ENCODE results near the gene ZNF496. TPM values are rescaled to one million over a fixed set of nuclear protein-coding genes. Genes with fewer than 3 reads are reported as not detected.

ZNF496 gene
- total RNA-seq, 1 experiment from 2014 or later, result 36.4 TPM

DNA sequence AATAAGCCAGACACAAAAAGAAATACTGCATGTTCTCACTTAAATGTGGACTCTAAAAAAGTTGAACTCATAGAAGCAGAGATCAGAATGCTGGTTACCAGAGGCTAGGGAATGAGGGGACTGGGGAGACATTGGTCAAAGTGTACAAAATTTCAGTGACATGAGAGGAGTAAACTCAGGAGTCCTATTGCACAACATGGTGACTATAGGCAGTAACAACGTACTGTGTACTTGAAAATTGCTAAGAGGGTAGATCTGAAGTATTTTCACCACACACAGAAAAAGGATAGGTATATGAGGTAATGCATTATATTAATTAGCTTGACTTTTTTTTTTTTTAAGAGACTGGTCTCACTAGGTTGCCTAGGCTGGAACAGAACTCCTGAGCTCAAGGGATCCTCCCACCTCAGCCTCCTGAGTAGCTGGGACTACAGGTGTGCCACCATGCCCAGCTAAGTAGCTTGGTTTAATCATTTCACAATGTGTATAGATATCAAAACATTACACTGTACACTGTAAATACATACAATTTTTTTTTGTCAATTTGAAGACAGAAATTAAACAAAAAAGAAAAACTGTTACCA lies 7.4 kb downstream of the ZNF496 start:
- TF ChIP-seq, protein P1, sequence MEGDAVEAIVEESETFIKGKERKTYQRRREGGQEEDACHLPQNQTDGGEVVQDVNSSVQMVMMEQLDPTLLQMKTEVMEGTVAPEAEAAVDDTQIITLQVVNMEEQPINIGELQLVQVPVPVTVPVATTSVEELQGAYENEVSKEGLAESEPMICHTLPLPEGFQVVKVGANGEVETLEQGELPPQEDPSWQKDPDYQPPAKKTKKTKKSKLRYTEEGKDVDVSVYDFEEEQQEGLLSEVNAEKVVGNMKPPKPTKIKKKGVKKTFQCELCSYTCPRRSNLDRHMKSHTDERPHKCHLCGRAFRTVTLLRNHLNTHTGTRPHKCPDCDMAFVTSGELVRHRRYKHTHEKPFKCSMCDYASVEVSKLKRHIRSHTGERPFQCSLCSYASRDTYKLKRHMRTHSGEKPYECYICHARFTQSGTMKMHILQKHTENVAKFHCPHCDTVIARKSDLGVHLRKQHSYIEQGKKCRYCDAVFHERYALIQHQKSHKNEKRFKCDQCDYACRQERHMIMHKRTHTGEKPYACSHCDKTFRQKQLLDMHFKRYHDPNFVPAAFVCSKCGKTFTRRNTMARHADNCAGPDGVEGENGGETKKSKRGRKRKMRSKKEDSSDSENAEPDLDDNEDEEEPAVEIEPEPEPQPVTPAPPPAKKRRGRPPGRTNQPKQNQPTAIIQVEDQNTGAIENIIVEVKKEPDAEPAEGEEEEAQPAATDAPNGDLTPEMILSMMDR (IDR thresholded peaks at IDR 0.05; ENCODE audit: insufficient read depth in 1 of 2, low read depth in 1 of 2, low read length in 1 of 2, severe bottlenecking in 1 of 2, unreplicated experiment in 1 of 2), result no peak
- DNase-seq, result no peak
- no peaks in the 10 kb centered on the region for H3K9me3 Mint-ChIP-seq (ENCODE audit: unreplicated experiment)
- H3K36me3 ChIP-seq (ENCODE audit: control insufficient read depth, insufficient read depth, low read length), result peaks cover 3% of the 10 kb centered on the region
- no peaks in the 10 kb centered on the region for H3K9me3 ChIP-seq
- intact Hi-C loops (cut with micrococcal nuclease; ENCODE audit: unreplicated experiment), result no loop called here
- ChIA-PET POLR2A (no interaction called here), CTCF (no interaction called here)
- no peaks in the 10 kb centered on the region for H3K27me3 Mint-ChIP-seq (ENCODE audit: insufficient read depth, unreplicated experiment)
- no TSS peak for BruUV-seq (replicated peaks)
- no peak overlapping the region for H3K4me3 Mint-ChIP-seq (ENCODE audit: unreplicated experiment)
- H3K4me1 ChIP-seq, result no peaks in the 10 kb centered on the region
- H3K36me3 Mint-ChIP-seq (ENCODE audit: insufficient read depth, unreplicated experiment), result peaks cover 32% of the 10 kb centered on the region
- no peaks in the 10 kb centered on the region for H3K27me3 ChIP-seq (replicated peaks; ENCODE audit: control insufficient read depth, insufficient read depth, low read length)
- H3K4me3 ChIP-seq (ENCODE audit: low read depth, low read length), result no peak overlapping the region
- no peaks in the 10 kb centered on the region for H3K4me1 Mint-ChIP-seq (ENCODE audit: low read depth, unreplicated experiment)
- no peak overlapping the region for H3K27ac Mint-ChIP-seq (ENCODE audit: unreplicated experiment)

DNA sequence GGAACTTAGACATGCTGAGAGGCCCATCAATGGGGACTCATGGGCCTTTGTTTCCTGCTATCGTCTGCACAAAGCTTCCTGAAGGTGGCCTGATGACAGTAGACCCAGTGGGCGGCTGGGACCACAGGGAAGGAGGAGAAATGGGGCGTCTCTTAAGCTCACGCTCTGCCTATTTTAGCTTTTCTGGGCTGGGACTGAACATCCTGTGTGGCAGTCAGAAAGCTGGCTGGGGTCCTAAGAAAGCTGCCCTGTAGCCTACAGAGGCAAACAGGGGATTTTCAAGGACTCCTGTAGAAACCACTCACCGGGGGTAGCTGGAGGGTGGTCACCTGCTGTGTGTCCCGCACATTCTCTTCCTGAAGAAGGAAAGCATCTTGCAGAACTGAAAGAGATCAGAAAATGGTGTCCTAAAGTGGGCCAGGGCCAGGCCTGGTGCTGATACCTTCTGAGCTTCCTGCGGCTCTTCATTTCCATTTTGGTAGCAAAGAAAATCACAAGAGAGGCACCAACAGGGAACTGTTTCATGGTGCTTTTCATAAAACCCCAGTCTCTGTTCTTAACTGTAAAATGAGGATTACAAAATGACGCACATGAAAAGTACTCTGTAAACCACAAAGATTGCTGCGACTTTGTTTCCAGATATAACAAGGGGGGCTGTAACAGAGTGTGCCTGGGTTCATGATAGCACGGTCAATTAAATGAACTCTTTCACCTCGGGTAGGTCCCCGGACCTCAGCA lies 8.6 kb downstream of the ZNF496 start:
- Histone ChIP-seq H3K36me3 (ENCODE audit: control insufficient read depth, insufficient read depth, low read length) (no peaks in the 10 kb centered on the region), H3K4me3 (ENCODE audit: low read depth, low read length) (no peak overlapping the region), H3K9me3 (no peaks in the 10 kb centered on the region), H3K4me1 (no peaks in the 10 kb centered on the region), H3K27me3 (replicated peaks; ENCODE audit: control insufficient read depth, insufficient read depth, low read length) (no peaks in the 10 kb centered on the region)
- intact Hi-C loops (cut with micrococcal nuclease; ENCODE audit: unreplicated experiment), result no loop called here
- Mint-ChIP-seq H3K27ac (ENCODE audit: unreplicated experiment) (no peak overlapping the region), H3K9me3 (ENCODE audit: unreplicated experiment) (no peaks in the 10 kb centered on the region), H3K36me3 (ENCODE audit: insufficient read depth, unreplicated experiment) (peaks cover 34% of the 10 kb centered on the region), H3K4me3 (ENCODE audit: unreplicated experiment) (no peak overlapping the region), H3K4me1 (ENCODE audit: low read depth, unreplicated experiment) (no peaks in the 10 kb centered on the region), H3K27me3 (ENCODE audit: insufficient read depth, unreplicated experiment) (no peaks in the 10 kb centered on the region)
- no TSS peak for BruUV-seq (replicated peaks)
- ChIA-PET CTCF (interaction anchor here (0.6 kb wide), 1 partner anchor 1584 kb away, joined by 4 read pairs; no protein-coding TSS in a partner anchor), POLR2A (no interaction called here)
- TF ChIP-seq, protein P1 (IDR thresholded peaks at IDR 0.05; ENCODE audit: insufficient read depth in 1 of 2, low read depth in 1 of 2, low read length in 1 of 2, severe bottlenecking in 1 of 2, unreplicated experiment in 1 of 2), result no peak
- no peak for DNase-seq

DNA sequence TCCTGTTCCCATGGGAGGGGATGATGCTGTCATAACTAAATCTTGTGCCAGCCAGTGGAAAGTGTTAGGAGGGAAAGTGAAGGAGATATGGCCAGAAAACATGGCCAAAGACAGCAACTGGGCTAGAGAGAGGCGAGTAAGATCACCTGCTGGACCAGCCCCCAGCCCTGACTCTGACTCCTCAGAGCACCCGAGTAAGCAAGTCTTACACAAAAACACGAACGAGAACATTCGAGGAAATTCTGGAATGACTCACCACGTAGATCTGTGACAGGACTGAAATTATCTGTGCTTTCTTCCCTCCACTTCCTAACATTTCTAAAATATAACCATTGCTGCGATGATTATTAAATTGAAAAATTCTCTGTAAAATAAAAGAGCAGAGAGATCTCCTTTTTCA lies 9.2 kb downstream of the ZNF496 start:
- Mint-ChIP-seq H3K4me3 (ENCODE audit: unreplicated experiment) (no peak overlapping the region), H3K4me1 (ENCODE audit: low read depth, unreplicated experiment) (no peaks in the 10 kb centered on the region), H3K36me3 (ENCODE audit: insufficient read depth, unreplicated experiment) (peaks cover 35% of the 10 kb centered on the region), H3K27ac (ENCODE audit: unreplicated experiment) (no peak overlapping the region), H3K9me3 (ENCODE audit: unreplicated experiment) (no peaks in the 10 kb centered on the region), H3K27me3 (ENCODE audit: insufficient read depth, unreplicated experiment) (no peaks in the 10 kb centered on the region)
- Histone ChIP-seq H3K4me3 (ENCODE audit: low read depth, low read length) (no peak overlapping the region), H3K4me1 (no peaks in the 10 kb centered on the region), H3K36me3 (ENCODE audit: control insufficient read depth, insufficient read depth, low read length) (no peaks in the 10 kb centered on the region), H3K27me3 (replicated peaks; ENCODE audit: control insufficient read depth, insufficient read depth, low read length) (no peaks in the 10 kb centered on the region), H3K9me3 (no peaks in the 10 kb centered on the region)
- TF ChIP-seq, protein P1 (IDR thresholded peaks at IDR 0.05; ENCODE audit: insufficient read depth in 1 of 2, low read depth in 1 of 2, low read length in 1 of 2, severe bottlenecking in 1 of 2, unreplicated experiment in 1 of 2), result no peak
- intact Hi-C loops (cut with micrococcal nuclease; ENCODE audit: unreplicated experiment), result no loop called here
- POLR2A ChIA-PET, result no interaction called here
- DNase-seq, result no peak
- CTCF ChIA-PET, result no interaction called here
- BruUV-seq (replicated peaks), result no TSS peak
